Fibroblast of skin of left biceps (primary cell): ENCODE data around the gene ELMO2.

Source experiments
- DNase-seq, 2 experiments: peaks; one replicate each; pipeline ENCODE4 v3.0.0-alpha.2; 2013; ENCODE audit warnings: low read depth in 2 of 2

The ELMO2 gene

GRCh38 chr20:46332373-46333160, 73.8 kb downstream of the ELMO2 start:
- DNase-seq = no peak

GRCh38 chr20:46331611-46332361, 74.6 kb downstream of the ELMO2 start:
- DNase-seq = no peak

GRCh38 chr20:46330831-46331371, 75.5 kb downstream of the ELMO2 start:
- DNase-seq = no peak

- DNase-seq = no peak
These were observed 76.2 kb downstream of the ELMO2 start for GRCh38 chr20:46330072-46330763.

GRCh38 chr20:46328200-46328882, 78.1 kb downstream of the ELMO2 start:
- no peak for DNase-seq

GRCh38 chr20:46327557-46327956, 78.9 kb downstream of the ELMO2 start:
- no peak for DNase-seq

GRCh38 chr20:46325789-46326188, 80.6 kb downstream of the ELMO2 start:
- DNase-seq = no peak

- DNase-seq = no peak
These were observed 81.3 kb downstream of the ELMO2 start for GRCh38 chr20:46324960-46325703.

GRCh38 chr20:46324379-46324778, 82.0 kb downstream of the ELMO2 start:
- DNase-seq = no peak

- no peak for DNase-seq
These were observed 82.9 kb downstream of the ELMO2 start for GRCh38 chr20:46323557-46323956.

GRCh38 chr20:46322641-46323040, 83.8 kb downstream of the ELMO2 start:
- DNase-seq = no peak

GRCh38 chr20:46317685-46318177, 88.7 kb downstream of the ELMO2 start:
- no peak for DNase-seq

- no peak for DNase-seq
These were observed 89.3 kb downstream of the ELMO2 start for GRCh38 chr20:46316984-46317684.
